GM12878 (cell line): ENCODE measurements around the gene DNAI7. TPM values are rescaled to one million over a fixed set of nuclear protein-coding genes. Genes with fewer than 3 reads are reported as not detected.

Experiments used
- BHLHE40 ChIP-seq, 2 experiments: fragments of 450-650 bp in 1 of 2; IDR thresholded peaks; 2 replicates each; pipeline ENCODE4 v1.6.1; 2011 to 2017; ENCODE audit warnings: low read depth in 2 of 2, borderline replicate concordance in 1 of 2, improper control_type of control experiment in 1 of 2, low read length in 1 of 2, mild to moderate bottlenecking in 1 of 2
- CTCF ChIP-seq, 3 experiments: IDR thresholded peaks in 2 of 3; conservative IDR thresholded peaks in 1 of 3; 2 replicates each; pipeline ENCODE4 v1.5.1; 2011; ENCODE audit warnings: low read depth in 3 of 3, low read length in 3 of 3, mild to moderate bottlenecking in 3 of 3, control low read depth in 2 of 3, moderate library complexity in 2 of 3, inconsistent platforms in 1 of 3, mixed read lengths in 1 of 3; ENCODE audit not compliant: control insufficient read depth in 2 of 3, insufficient read depth in 1 of 3; ENCODE audit errors: extremely low read depth in 1 of 3
- DPF2 ChIP-seq: fragments of 450-650 bp; IDR thresholded peaks from 2 replicates; pipeline ENCODE4 v1.6.1; 2017; ENCODE audit warnings: mild to moderate bottlenecking
- ELK1 ChIP-seq: IDR thresholded peaks from 2 replicates; pipeline ENCODE4 v1.6.1; 2012; ENCODE audit warnings: low read depth, low read length, improper control_type of control experiment
- HDAC6 ChIP-seq: fragments of 200-600 bp; sonication (generic); IDR thresholded peaks from one replicate; pipeline ENCODE4 v1.8.0; 2017; ENCODE audit warnings: antibody characterized with exemption; ENCODE audit not compliant: unreplicated experiment
- JUNB ChIP-seq: IDR thresholded peaks from 2 replicates; pipeline ENCODE4 v1.6.1; 2016; ENCODE audit warnings: antibody characterized with exemption, mild to moderate bottlenecking
- KDM1A ChIP-seq: fragments of 200-600 bp; sonication (generic); IDR thresholded peaks from 2 replicates; pipeline ENCODE4 v1.6.1; 2016; ENCODE audit warnings: borderline replicate concordance
- MTA2 ChIP-seq: fragments of 450-650 bp; IDR thresholded peaks from 2 replicates; pipeline ENCODE4 v1.6.1; 2016; ENCODE audit warnings: low read depth, mild to moderate bottlenecking, moderate library complexity
- MXI1 ChIP-seq: fragments of 150-350 bp; IDR thresholded peaks from 2 replicates; pipeline ENCODE4 v1.6.1; 2011; ENCODE audit warnings: low read depth, mild to moderate bottlenecking, inconsistent platforms, low read length, improper control_type of control experiment
- NFIC ChIP-seq: IDR thresholded peaks from 2 replicates; pipeline ENCODE4 v1.6.1; 2012; ENCODE audit warnings: low read depth, mild to moderate bottlenecking, inconsistent platforms, low read length, moderate library complexity
- NFXL1 ChIP-seq: fragments of 450-650 bp; IDR thresholded peaks from 2 replicates; pipeline ENCODE4 v1.6.1; 2017; ENCODE audit warnings: antibody characterized with exemption, mild to moderate bottlenecking, borderline replicate concordance
- NFYB ChIP-seq: IDR thresholded peaks from 2 replicates; pipeline ENCODE4 v1.6.1; 2011; ENCODE audit warnings: low read depth, mild to moderate bottlenecking, low read length, improper control_type of control experiment, moderate library complexity; ENCODE audit not compliant: insufficient read depth
- PRDM15 ChIP-seq: fragments of 450-650 bp; formaldehyde crosslinking; IDR thresholded peaks from 2 replicates; pipeline ENCODE4 v1.4.0; 2020; ENCODE audit warnings: mild to moderate bottlenecking, moderate library complexity
- SIN3A ChIP-seq: IDR thresholded peaks from 2 replicates; pipeline ENCODE4 v1.6.1; 2012; ENCODE audit warnings: low read depth, low read length, improper control_type of control experiment
- ZNF384 ChIP-seq: IDR thresholded peaks from 2 replicates; pipeline ENCODE4 v1.6.1; 2012; ENCODE audit warnings: low read depth, mild to moderate bottlenecking, low read length, improper control_type of control experiment, borderline replicate concordance
- ZNF687 ChIP-seq: fragments of 450-650 bp; IDR thresholded peaks from 2 replicates; pipeline ENCODE4 v1.6.1; 2017; ENCODE audit warnings: mild to moderate bottlenecking, moderate library complexity
- polyA plus RNA-seq, 11 experiments: library from polyadenylated mRNA; depleted of rRNA in 4 of 11; unstranded in 6 of 11; stranded (reverse) in 5 of 11; fragments of >200 nt; fragmentation: Nextera tagmentation in 4 of 11; fragmentation: Illumina TruSeq in 1 of 11; extraction: Ambion mirVana in 4 of 11; extraction: Trizol in 1 of 11; gene quantifications; 1 replicate in 1 of 11; 2 replicates in 10 of 11; pipeline versions ENCODE4 v1.2.1 to v1.2.3, GENCODE V29; 2011 to 2016; ENCODE audit warnings: inconsistent platforms in 2 of 11, missing spikeins in 2 of 11, low read depth in 1 of 11
- total RNA-seq, 4 experiments: library from RNA; depleted of rRNA in 3 of 4; stranded (reverse); fragments of >200 nt in 3 of 4; fragmentation: Illumina TruSeq in 1 of 4; extraction: Trizol in 1 of 4; gene quantifications; 2 replicates each; pipeline versions ENCODE4 v1.2.1 to v1.2.3, GENCODE V29; 2013 to 2021

DNAI7 gene
- total and polyA plus RNA-seq, 10 of the 15 experiments (the other 5 are each of a cell fraction or from before 2014, with no cell fraction given): 0.05 to 0.48 (median 0.13) TPM; not detected in 4

GRCh38 chr12:25155022-25155576 lies 39.9 kb downstream of the DNAI7 start (continued):
- TF ChIP-seq MTA2 (no peak), SIN3A (no peak), HDAC6 (no peak), ZNF384 (no peak), MXI1 (peak; percentile 14; the same call in 1 of the 2 replicates), NFIC (peak; percentile 67), DPF2 (no peak), BHLHE40 (IDR thresholded peaks at IDR 0.05; ENCODE audit: borderline replicate concordance in 1 of 2, low read depth in 2 of 2, low read length in 1 of 2) (no peak), ELK1 (no peak), NFXL1 (no peak), PRDM15 (no peak), ZNF687 (no peak), JUNB (peak; percentile 81), NFYB (no peak), CTCF (IDR thresholded peaks at IDR 0.05 in 2 of 3, conservative IDR thresholded peaks at IDR 0.05 in 1 of 3; ENCODE audit: control insufficient read depth in 2 of 3, extremely low read depth in 1 of 3, insufficient read depth in 1 of 3, low read depth in 3 of 3, low read length in 3 of 3) (peak; percentile 56 to 66 (median 62)), KDM1A (no peak)
